ENCODE data around the gene CFAP46.
"Not testable (repeated sequence)": the region's sequence is repeated elsewhere in the genome, so short reads cannot be mapped to it uniquely, and the experiment has no call there.

The CFAP46 gene

DNA sequence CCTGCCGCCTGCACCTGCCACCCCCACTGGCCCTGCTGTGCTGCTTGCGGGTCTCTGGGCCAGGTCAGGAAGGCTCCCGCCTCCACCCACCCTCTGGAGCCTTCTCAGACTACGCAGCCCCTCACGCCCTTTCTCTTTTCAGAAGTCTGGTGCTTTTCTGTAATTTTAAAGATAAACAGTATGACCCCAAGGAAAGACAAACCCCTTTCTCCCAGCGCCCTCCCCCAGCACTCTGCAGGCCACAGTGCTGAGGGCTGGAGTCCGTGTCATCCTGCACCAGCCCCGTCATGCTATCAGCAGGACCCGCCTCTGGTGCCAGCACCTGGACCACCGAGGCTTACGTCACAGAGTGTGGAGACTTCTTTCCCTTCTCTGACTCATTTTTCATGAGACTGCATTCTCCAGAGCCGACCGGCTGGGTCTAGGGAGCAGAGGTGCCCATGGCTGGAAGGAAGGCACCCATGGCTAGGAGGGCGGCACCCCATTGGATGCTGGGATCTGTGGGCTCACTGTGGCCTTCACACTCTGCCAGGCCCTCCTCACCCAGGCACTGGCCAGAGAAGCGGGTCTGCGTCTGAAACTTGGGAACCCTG, 53.4 kb downstream of the CFAP46 start:
- Histone ChIP-seq H3K23ac (ENCODE audit: low read depth, low read length, poor library complexity) (no peak overlapping the region), H3K27ac (replicated peaks; ENCODE audit: low read length) (no peak overlapping the region), H2BK12ac (ENCODE audit: low read length) (peak overlapping the region; percentile 10), H3K4me3 (ENCODE audit: low read length in 2 of 2) (no peak overlapping the region), H2AK5ac (ENCODE audit: low read depth, low read length) (no peak overlapping the region), H3K4me2 (ENCODE audit: insufficient read depth, low read length, poor library complexity, severe bottlenecking) (no peak overlapping the region), H2BK5ac (ENCODE audit: low read length) (no peak overlapping the region), H3K27me3 (ENCODE audit: control insufficient read depth in 3 of 3, insufficient read depth in 3 of 3, low read depth in 1 of 3, low read length in 3 of 3) (peaks cover 0 to 21% (median 0%) of the 10 kb centered on the region in 3 experiments), H2AFZ (ENCODE audit: low read length) (no peak overlapping the region), H3K9ac (ENCODE audit: low read depth, low read length, poor library complexity) (peak overlapping the region; percentile 21), H2BK120ac (ENCODE audit: low read depth, low read length) (no peak overlapping the region), H4K8ac (ENCODE audit: low read depth, low read length) (peak overlapping the region; percentile 43), H3K14ac (ENCODE audit: low read length) (peak overlapping the region; percentile 38), H3K36me3 (replicated peaks in 1 of 2; ENCODE audit: control insufficient read depth in 2 of 2, insufficient read depth in 2 of 2, low read length in 2 of 2) (no peaks in the 10 kb centered on the region), H4K91ac (ENCODE audit: low read depth, low read length, poor library complexity) (no peak overlapping the region), H3K79me1 (ENCODE audit: low read depth, low read length) (no peaks in the 10 kb centered on the region), H3K4me1 (ENCODE audit: control insufficient read depth in 2 of 2, insufficient read depth in 1 of 2, low read depth in 1 of 2, low read length in 2 of 2) (peaks cover 0 to 2% of the 10 kb centered on the region in 2 donors), H3K4ac (ENCODE audit: low read length) (no peak overlapping the region), H3K9me3 (replicated peaks in 1 of 2; ENCODE audit: control insufficient read depth in 2 of 2, insufficient read depth in 1 of 2, low read depth in 1 of 2, low read length in 2 of 2) (no peaks in the 10 kb centered on the region), H2BK15ac (ENCODE audit: low read length) (no peak overlapping the region), H3K18ac (ENCODE audit: low read length) (no peak overlapping the region)
- no peak for DNase-seq (ENCODE audit: low spot score)
- WGBS, 2 donors (ENCODE audit: extremely low coverage in 2 of 2, insufficient read length in 2 of 2, insufficient replicate concordance in 1 of 2), result no CpG with 5 or more reads among the region's 16 CpGs

GRCh38 chr10:132888446-132888845, 53.9 kb downstream of the CFAP46 start:
- H3K4me1 ChIP-seq (ENCODE audit: control insufficient read depth in 2 of 2, insufficient read depth in 1 of 2, low read depth in 1 of 2, low read length in 2 of 2); H3K9ac ChIP-seq (ENCODE audit: low read depth, low read length, poor library complexity); H2AK5ac ChIP-seq (ENCODE audit: low read depth, low read length); H3K27ac ChIP-seq (replicated peaks; ENCODE audit: low read length); H2BK12ac ChIP-seq (ENCODE audit: low read length); H2BK120ac ChIP-seq (ENCODE audit: low read depth, low read length); H4K91ac ChIP-seq (ENCODE audit: low read depth, low read length, poor library complexity); H3K23ac ChIP-seq (ENCODE audit: low read depth, low read length, poor library complexity); H3K9me3 ChIP-seq (replicated peaks in 1 of 2; ENCODE audit: control insufficient read depth in 2 of 2, insufficient read depth in 1 of 2, low read depth in 1 of 2, low read length in 2 of 2); H3K4me3 ChIP-seq (ENCODE audit: low read length in 2 of 2); H3K36me3 ChIP-seq (replicated peaks in 1 of 2; ENCODE audit: control insufficient read depth in 2 of 2, insufficient read depth in 2 of 2, low read length in 2 of 2); H2AFZ ChIP-seq (ENCODE audit: low read length); H3K14ac ChIP-seq (ENCODE audit: low read length); H3K4me2 ChIP-seq (ENCODE audit: insufficient read depth, low read length, poor library complexity, severe bottlenecking); DNase-seq (ENCODE audit: low spot score); H2BK5ac ChIP-seq (ENCODE audit: low read length); H4K8ac ChIP-seq (ENCODE audit: low read depth, low read length); H3K18ac ChIP-seq (ENCODE audit: low read length); H2BK15ac ChIP-seq (ENCODE audit: low read length); H3K4ac ChIP-seq (ENCODE audit: low read length); H3K79me1 ChIP-seq (ENCODE audit: low read depth, low read length): not testable (repeated sequence)
- H3K27me3 ChIP-seq (ENCODE audit: control insufficient read depth in 3 of 3, insufficient read depth in 3 of 3, low read depth in 1 of 3, low read length in 3 of 3), result peaks cover 0 to 26% (median 0%) of the 10 kb centered on the region in 3 experiments
- no CpG with 5 or more reads among the region's 16 CpGs for WGBS, 2 donors (ENCODE audit: extremely low coverage in 2 of 2, insufficient read length in 2 of 2, insufficient replicate concordance in 1 of 2)

GRCh38 chr10:132886211-132887099, 55.9 kb downstream of the CFAP46 start:
- Histone ChIP-seq H3K27ac (replicated peaks; ENCODE audit: low read length) (no peak overlapping the region), H3K23ac (ENCODE audit: low read depth, low read length, poor library complexity) (peak overlapping the region; percentile 55), H3K79me1 (ENCODE audit: low read depth, low read length) (no peaks in the 10 kb centered on the region), H2BK15ac (ENCODE audit: low read length) (no peak overlapping the region), H3K14ac (ENCODE audit: low read length) (no peak overlapping the region), H3K9me3 (replicated peaks in 1 of 2; ENCODE audit: control insufficient read depth in 2 of 2, insufficient read depth in 1 of 2, low read depth in 1 of 2, low read length in 2 of 2) (no peaks in the 10 kb centered on the region), H2AK5ac (ENCODE audit: low read depth, low read length) (peak overlapping the region; percentile 53), H2BK120ac (ENCODE audit: low read depth, low read length) (no peak overlapping the region), H2BK5ac (ENCODE audit: low read length) (no peak overlapping the region), H3K27me3 (ENCODE audit: control insufficient read depth in 3 of 3, insufficient read depth in 3 of 3, low read depth in 1 of 3, low read length in 3 of 3) (peaks cover 0 to 36% (median 0%) of the 10 kb centered on the region in 3 experiments), H3K4me2 (ENCODE audit: insufficient read depth, low read length, poor library complexity, severe bottlenecking) (no peak overlapping the region), H4K8ac (ENCODE audit: low read depth, low read length) (no peak overlapping the region), H4K91ac (ENCODE audit: low read depth, low read length, poor library complexity) (peak overlapping the region; percentile 24), H3K4me3 (ENCODE audit: low read length in 2 of 2) (no peak overlapping the region), H3K4ac (ENCODE audit: low read length) (no peak overlapping the region), H3K18ac (ENCODE audit: low read length) (peak overlapping the region; percentile 57), H2AFZ (ENCODE audit: low read length) (no peak overlapping the region), H2BK12ac (ENCODE audit: low read length) (no peak overlapping the region), H3K4me1 (ENCODE audit: control insufficient read depth in 2 of 2, insufficient read depth in 1 of 2, low read depth in 1 of 2, low read length in 2 of 2) (peaks cover 0 to 1% of the 10 kb centered on the region in 2 donors), H3K36me3 (replicated peaks in 1 of 2; ENCODE audit: control insufficient read depth in 2 of 2, insufficient read depth in 2 of 2, low read length in 2 of 2) (no peaks in the 10 kb centered on the region), H3K9ac (ENCODE audit: low read depth, low read length, poor library complexity) (peak overlapping the region; percentile 60)
- WGBS, 2 donors (ENCODE audit: extremely low coverage in 2 of 2, insufficient read length in 2 of 2, insufficient replicate concordance in 1 of 2), result no CpG with 5 or more reads among the region's 35 CpGs
- no peak for DNase-seq (ENCODE audit: low spot score)

All from neuronal stem cell (in vitro differentiated cells).